Vagina (tissue), 2 donors: Measurements from ENCODE around the gene MRPL37.

Experiments
- CTCF ChIP-seq, 3 experiments: fragments of 450-650 bp in 2 of 3; fragments of 200-600 bp in 1 of 3; sonication (generic) in 1 of 3; IDR thresholded peaks; one replicate each; pipeline ENCODE4 v1.5.1; 2017 to 2019; ENCODE audit warnings: antibody characterized with exemption in 3 of 3, mild to moderate bottlenecking in 2 of 3, moderate library complexity in 2 of 3
- POLR2AphosphoS5 ChIP-seq, 2 donors: sonication (generic); formaldehyde crosslinking; IDR thresholded peaks; one replicate each; pipeline ENCODE4 v1.9.0; 2017; ENCODE audit warnings: antibody characterized with exemption in 2 of 2, mild to moderate bottlenecking in 2 of 2, low read depth in 1 of 2; ENCODE audit not compliant: insufficient read depth in 1 of 2

DNA sequence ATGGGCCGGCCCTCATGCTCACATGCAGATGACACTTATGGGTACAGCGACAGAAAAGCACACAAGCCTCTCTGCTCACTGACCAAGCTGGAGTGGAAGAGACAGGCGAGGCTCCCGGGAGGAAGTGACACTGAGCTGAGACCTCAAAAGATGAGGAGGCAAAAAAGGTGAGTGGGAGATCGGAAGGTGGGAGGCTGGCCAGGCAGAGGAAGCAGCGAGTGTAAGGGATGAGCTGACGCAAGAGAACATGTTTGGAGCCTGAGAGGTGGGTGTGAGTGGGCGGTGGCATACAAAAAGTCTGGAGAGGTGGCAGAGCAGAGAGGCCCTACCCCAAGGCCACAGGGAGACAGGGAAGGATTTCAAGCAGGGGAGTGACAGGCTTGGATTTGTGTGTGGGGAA lies 29.0 kb upstream of the MRPL37 start:
- no peak for TF ChIP-seq CTCF (IDR thresholded peaks at IDR 0.05)
- TF ChIP-seq POLR2AphosphoS5 (IDR thresholded peaks at IDR 0.05; ENCODE audit: insufficient read depth in 1 of 2, low read depth in 1 of 2) = no peak
